Measurements from ENCODE around the gene CEP85. TPM values are rescaled to one million over a fixed set of nuclear protein-coding genes. Genes with fewer than 3 reads are reported as not detected.

CEP85 gene
- total RNA-seq, 1 donor from 2014 or later: 35.6 TPM

- intact Hi-C loops (cut with micrococcal nuclease): no loop called here
Observed at GRCh38 chr1:26220199-26220912, 13.6 kb upstream of the CEP85 start.

- intact Hi-C loops (cut with micrococcal nuclease): no loop called here
Observed at GRCh38 chr1:26221094-26221493, 12.9 kb upstream of the CEP85 start.

DNA sequence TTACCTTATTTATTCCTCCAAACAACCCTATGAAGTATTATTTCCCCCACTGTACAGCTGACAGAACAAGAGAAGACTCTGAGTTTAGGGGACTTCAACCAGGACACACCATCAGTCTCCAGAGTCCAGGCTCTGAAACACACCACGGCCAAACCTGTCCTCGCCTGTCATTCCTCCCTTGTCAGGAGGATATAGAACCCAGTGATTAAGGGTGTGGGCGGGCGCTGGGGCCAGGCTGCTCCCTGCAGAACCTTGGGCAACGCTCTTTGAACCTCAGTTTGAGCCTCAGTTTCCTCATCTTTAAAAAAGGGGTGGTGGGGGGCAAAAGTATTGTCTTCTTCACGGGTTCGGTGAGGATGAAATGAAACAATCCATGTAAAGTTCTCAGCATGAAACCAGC lies 9.4 kb upstream of the CEP85 start:
- intact Hi-C loops (cut with micrococcal nuclease): loop anchor here (1.0 kb wide), 1 partner anchor 10 kb away; the partner anchor contains the start of gene CEP85

DNA sequence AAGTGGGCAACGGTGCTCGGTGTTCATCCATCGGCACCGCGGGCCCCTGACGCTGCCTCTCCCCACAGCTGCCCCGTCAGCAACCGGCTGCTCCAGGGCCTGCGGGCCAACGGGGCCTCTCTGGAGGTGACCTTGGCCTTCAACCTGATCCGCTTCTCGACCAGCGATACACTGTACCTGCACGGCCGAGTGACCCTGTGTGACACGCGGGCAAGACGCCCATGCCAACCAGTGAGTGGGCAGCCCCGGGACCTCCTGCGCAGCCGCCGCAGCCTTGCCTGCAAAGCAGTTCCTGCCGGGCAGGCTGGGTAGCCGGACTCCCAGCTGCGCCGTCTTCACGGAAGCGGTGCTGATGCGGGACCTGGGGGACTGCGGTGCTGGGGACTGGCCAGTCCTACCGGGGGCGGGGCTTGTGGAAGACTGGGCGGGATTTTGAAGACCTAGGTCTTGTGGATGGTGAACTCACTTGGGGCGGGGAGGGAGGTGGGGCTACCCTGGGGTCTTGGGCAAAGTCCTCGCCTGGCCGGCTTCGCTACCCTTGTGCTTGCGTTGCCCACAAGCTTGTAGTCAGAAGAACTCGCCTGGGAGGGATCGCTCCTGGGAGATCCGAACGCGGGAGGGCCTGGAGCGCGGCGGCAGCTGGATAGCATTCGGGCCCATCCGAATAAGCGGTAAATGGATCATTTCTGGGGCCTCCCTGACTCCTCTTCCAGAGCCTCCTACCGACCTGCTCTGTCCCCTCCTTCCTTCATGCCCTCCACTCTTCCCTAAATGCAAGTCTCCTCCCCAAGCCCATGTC lies 8.8 kb upstream of the CEP85 start:
- intact Hi-C loops (cut with micrococcal nuclease): loop anchor here (1.0 kb wide), 1 partner anchor 9 kb away; the partner anchor contains the start of gene CEP85

GRCh38 chr1:26230682-26231081 lies 3.3 kb upstream of the CEP85 start:
- intact Hi-C loops (cut with micrococcal nuclease): loop anchor here (5.0 kb wide), 3 partner anchors 242 to 798 kb away; partner anchors contain the start of genes HMGN2, MACO1 and STMN1

DNA sequence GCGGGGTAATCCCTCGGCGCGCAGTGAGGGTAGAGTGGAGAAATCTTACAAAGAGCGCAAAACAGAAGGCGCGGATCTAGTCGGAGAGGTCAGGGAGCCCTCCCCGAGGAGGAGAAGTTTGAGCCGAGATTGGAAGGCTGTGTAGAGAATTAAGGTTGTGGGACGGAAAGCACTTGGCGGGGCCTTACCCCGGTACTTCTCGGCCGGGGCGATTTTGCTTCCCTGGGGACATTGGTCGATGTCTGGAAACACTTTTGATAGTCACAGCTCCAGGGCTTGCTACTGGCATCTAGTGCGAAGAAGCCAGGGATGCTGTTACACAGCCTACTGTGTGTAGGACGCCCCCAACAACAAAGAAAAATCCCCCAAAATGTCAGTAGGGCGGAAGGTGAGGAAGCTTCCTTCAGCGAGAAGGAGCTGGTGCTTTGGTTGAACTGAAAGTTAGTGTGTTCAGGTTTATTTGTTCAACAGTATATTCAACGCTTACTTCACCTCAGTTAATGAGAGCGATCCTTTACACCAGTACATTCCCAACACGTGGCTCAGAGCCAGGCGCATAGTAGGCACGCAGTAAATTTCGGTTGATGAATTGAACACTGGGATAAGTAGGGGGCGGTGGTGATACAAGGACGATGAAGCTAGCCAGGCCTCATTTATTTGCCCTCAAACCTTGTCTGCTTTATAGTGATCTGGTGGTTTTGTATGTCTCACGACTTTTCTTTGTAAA lies 807 bp downstream of the CEP85 start:
- intact Hi-C loops (cut with micrococcal nuclease): loop anchor here (1.0 to 5.0 kb wide), 20 partner anchors 10 to 803 kb away; partner anchors contain the start of genes AUNIP, DHDDS, HMGN2 and MACO1

- intact Hi-C loops (cut with micrococcal nuclease): loop anchor here (5.0 kb wide), 1 partner anchor 415 kb away; no protein-coding TSS in a partner anchor
Observed at GRCh38 chr1:26237230-26237966, 3.4 kb downstream of the CEP85 start.

- intact Hi-C loops (cut with micrococcal nuclease): loop anchor here (5.0 kb wide), 1 partner anchor 418 kb away; no protein-coding TSS in a partner anchor
Observed at GRCh38 chr1:26239936-26240335, 5.9 kb downstream of the CEP85 start.

GRCh38 chr1:26252718-26253117 lies 18.7 kb downstream of the CEP85 start:
- intact Hi-C loops (cut with micrococcal nuclease): no loop called here

- intact Hi-C loops (cut with micrococcal nuclease): no loop called here
Observed at GRCh38 chr1:26254404-26254803, 20.4 kb downstream of the CEP85 start.

GRCh38 chr1:26257222-26257621 lies 23.2 kb downstream of the CEP85 start:
- intact Hi-C loops (cut with micrococcal nuclease): no loop called here

- intact Hi-C loops (cut with micrococcal nuclease): no loop called here
Observed at GRCh38 chr1:26259005-26259404, 25.0 kb downstream of the CEP85 start.

DNA sequence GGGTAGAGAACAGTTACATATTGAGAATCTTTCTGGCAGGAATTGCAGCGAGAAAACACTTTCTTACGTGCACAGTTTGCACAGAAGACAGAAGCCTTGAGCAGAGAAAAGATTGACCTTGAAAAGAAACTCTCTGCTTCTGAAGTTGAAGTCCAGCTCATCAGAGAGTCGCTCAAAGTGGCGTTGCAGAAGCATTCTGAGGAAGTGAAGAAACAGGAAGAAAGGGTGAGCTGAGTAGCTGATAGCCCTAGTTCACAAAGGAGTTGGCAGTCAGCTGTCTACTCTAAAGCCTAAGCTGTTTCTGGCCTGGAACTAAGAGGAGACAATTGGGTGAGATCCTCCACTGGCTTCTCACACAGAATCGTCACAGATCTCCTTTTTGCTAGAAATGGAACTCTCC lies 25.6 kb downstream of the CEP85 start:
- intact Hi-C loops (cut with micrococcal nuclease): no loop called here

DNA sequence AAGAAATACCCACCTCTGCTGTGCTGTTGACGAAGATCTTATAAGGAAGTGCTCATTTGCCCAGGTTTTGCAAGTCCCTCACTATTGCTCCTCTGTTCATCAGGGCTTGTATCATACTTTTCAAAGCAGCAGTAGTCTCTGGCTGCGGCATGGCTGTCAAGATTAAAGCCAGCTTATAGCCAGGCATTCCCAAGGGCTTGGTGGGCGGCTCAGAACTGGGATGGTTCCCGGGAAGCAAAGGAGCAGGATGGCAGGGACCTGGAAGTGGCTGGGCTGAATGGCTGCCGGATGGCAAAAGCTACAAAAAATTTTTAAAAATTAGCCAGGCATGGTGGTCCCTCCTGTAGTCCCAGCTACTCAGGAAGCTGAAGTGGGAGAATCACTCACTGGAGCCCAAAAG lies 29.2 kb downstream of the CEP85 start:
- intact Hi-C loops (cut with micrococcal nuclease): no loop called here

- intact Hi-C loops (cut with micrococcal nuclease): no loop called here
Observed at GRCh38 chr1:26265405-26265804, 31.4 kb downstream of the CEP85 start.

- intact Hi-C loops (cut with micrococcal nuclease): no loop called here
Observed at GRCh38 chr1:26268290-26269197, 34.5 kb downstream of the CEP85 start.

DNA sequence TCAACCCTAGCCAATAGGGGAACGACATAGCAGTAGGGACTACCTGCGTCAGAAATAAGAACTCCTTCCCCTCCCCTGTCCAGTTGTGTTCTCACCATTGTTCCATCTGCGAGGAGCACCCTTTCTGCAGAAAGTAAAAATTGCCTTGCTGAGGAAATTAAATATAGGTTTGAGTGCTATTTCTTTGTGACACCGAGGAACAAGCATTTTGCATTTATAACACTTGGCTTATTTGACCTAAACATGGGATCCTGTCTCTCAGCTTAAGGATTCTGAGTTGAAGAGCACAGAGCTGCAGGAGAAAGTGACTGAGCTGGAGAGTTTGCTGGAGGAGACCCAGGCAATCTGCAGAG lies 35.2 kb downstream of the CEP85 start:
- intact Hi-C loops (cut with micrococcal nuclease): no loop called here

- intact Hi-C loops (cut with micrococcal nuclease): loop anchor here (1.0 to 5.0 kb wide), 5 partner anchors 42 to 148 kb away; partner anchors contain the start of gene CD52
Observed at GRCh38 chr1:26274801-26275425, 40.9 kb downstream of the CEP85 start.

All from T-helper 1 cell treated with Interleukin-12 subunit alpha and Interleukin-12 subunit beta and Interleukin-4 antibody, amounts not matched to agents 30 ng/mL and 1 ng/mL, for 36 hours (primary cell).